ENCODE measurements around the gene HPRT1.

GRCh38 chrX:134548257-134549201 lies 88.6 kb downstream of the HPRT1 start:
- TF ChIP-seq CTCF (IDR thresholded peaks at IDR 0.05) = no peak
- no peak for TF ChIP-seq POLR2A (IDR thresholded peaks at IDR 0.05)

Data from lower leg skin (tissue), 3 donors.